ENCODE data around the gene MAPK12. TPM values are rescaled to one million over a fixed set of nuclear protein-coding genes. Genes with fewer than 3 reads are reported as not detected.

Gene MAPK12
- total and polyA plus RNA-seq, 2 donors (not counting 1 experiment from before 2014, with no cell fraction given) = 6.5 to 7.8 TPM

- Histone ChIP-seq H3K27ac (ENCODE audit: low read length in 2 of 2) (no peak overlapping the region), H3K4me1 (ENCODE audit: control insufficient read depth in 2 of 2, insufficient read depth in 2 of 2, low read length in 2 of 2) (no peaks in the 10 kb centered on the region), H3K27me3 (replicated peaks in 1 of 4; ENCODE audit: control extremely low read depth in 1 of 4, control insufficient read depth in 3 of 4, insufficient read depth in 4 of 4, low read length in 3 of 4) (no peaks in the 10 kb centered on the region), H2AFZ (ENCODE audit: insufficient read depth, low read depth, low read length, poor library complexity, severe bottlenecking) (no peak overlapping the region), H4K20me1 (ENCODE audit: control insufficient read depth, insufficient read depth, low read length, poor library complexity, severe bottlenecking) (peaks cover 69% of the 10 kb centered on the region), H3K36me3 (replicated peaks in 1 of 2; ENCODE audit: control extremely low read depth in 1 of 2, control insufficient read depth in 1 of 2, extremely low read depth in 1 of 2, insufficient read depth in 2 of 2, low read length in 1 of 2) (peaks cover 0 to 44% of the 10 kb centered on the region in 2 experiments), H3K9ac (ENCODE audit: low read length) (no peak overlapping the region), H3K4me2 (replicated peaks; ENCODE audit: low read depth, low read length, poor library complexity, severe bottlenecking) (no peak overlapping the region), H3K9me3 (ENCODE audit: control extremely low read depth in 1 of 3, control insufficient read depth in 2 of 3, insufficient read depth in 1 of 3, low read length in 2 of 3) (peaks cover 0 to 5% (median 0%) of the 10 kb centered on the region in 3 donors), H3K79me2 (ENCODE audit: control insufficient read depth, insufficient read depth, low read length) (peaks cover 70% of the 10 kb centered on the region), H3K4me3 (ENCODE audit: control extremely low read depth in 1 of 5, extremely low read depth in 1 of 5, insufficient read depth in 1 of 5, low read depth in 2 of 5, low read length in 4 of 5) (no peak overlapping the region)
- CTCF ChIA-PET = interaction anchor here (1.4 kb wide), 1 partner anchor 84 kb away, joined by 3 read pairs; no protein-coding TSS in a partner anchor
- H3K4me3 Mint-ChIP-seq = no peak overlapping the region
- WGBS (ENCODE audit: insufficient coverage) = 96% methylated on average over 17 of the region's 18 CpGs
- no peaks in the 10 kb centered on the region for H3K27me3 Mint-ChIP-seq
- no peak overlapping the region for H3K27ac Mint-ChIP-seq
- no peak for TF ChIP-seq EZH2 (IDR thresholded peaks at IDR 0.05; ENCODE audit: borderline replicate concordance, insufficient read depth, low read depth, low read length, poor library complexity, severe bottlenecking)
- TF ChIP-seq CTCF (IDR thresholded peaks at IDR 0.05) = no peak
- intact Hi-C loops (cut with micrococcal nuclease) = no loop called here
- peaks cover 10% of the 10 kb centered on the region for H3K4me1 Mint-ChIP-seq
- ATAC-seq (ENCODE audit: low read depth) = no peak
- H3K9me3 Mint-ChIP-seq (ENCODE audit: insufficient read depth) = no peaks in the 10 kb centered on the region
- POLR2A ChIA-PET = no interaction called here
- no peak for DNase-seq
These were observed 28.3 kb downstream of the MAPK12 start for GRCh38 chr22:50233223-50233622.

- 94% methylated on average over 17 of the region's 20 CpGs for WGBS (ENCODE audit: insufficient coverage)
- Mint-ChIP-seq H3K4me1 (peaks cover 9% of the 10 kb centered on the region), H3K27me3 (no peaks in the 10 kb centered on the region), H3K27ac (no peak overlapping the region), H3K4me3 (no peak overlapping the region), H3K9me3 (ENCODE audit: insufficient read depth) (no peaks in the 10 kb centered on the region)
- ChIA-PET POLR2A (no interaction called here), CTCF (interaction anchor here (1.1 to 1.4 kb wide), 4 partner anchors 10 to 84 kb away, joined by 3 to 4 read pairs (median 3); no protein-coding TSS in a partner anchor)
- Histone ChIP-seq H3K36me3 (replicated peaks in 1 of 2; ENCODE audit: control extremely low read depth in 1 of 2, control insufficient read depth in 1 of 2, extremely low read depth in 1 of 2, insufficient read depth in 2 of 2, low read length in 1 of 2) (peaks cover 0 to 44% of the 10 kb centered on the region in 2 experiments), H3K27me3 (replicated peaks in 1 of 4; ENCODE audit: control extremely low read depth in 1 of 4, control insufficient read depth in 3 of 4, insufficient read depth in 4 of 4, low read length in 3 of 4) (no peaks in the 10 kb centered on the region), H3K4me1 (ENCODE audit: control insufficient read depth in 2 of 2, insufficient read depth in 2 of 2, low read length in 2 of 2) (no peaks in the 10 kb centered on the region), H3K4me3 (ENCODE audit: control extremely low read depth in 1 of 5, extremely low read depth in 1 of 5, insufficient read depth in 1 of 5, low read depth in 2 of 5, low read length in 4 of 5) (no peak overlapping the region), H2AFZ (ENCODE audit: insufficient read depth, low read depth, low read length, poor library complexity, severe bottlenecking) (no peak overlapping the region), H3K27ac (ENCODE audit: low read length in 2 of 2) (no peak overlapping the region), H3K9me3 (ENCODE audit: control extremely low read depth in 1 of 3, control insufficient read depth in 2 of 3, insufficient read depth in 1 of 3, low read length in 2 of 3) (peaks cover 0 to 5% (median 0%) of the 10 kb centered on the region in 3 donors), H3K4me2 (replicated peaks; ENCODE audit: low read depth, low read length, poor library complexity, severe bottlenecking) (no peak overlapping the region), H3K9ac (ENCODE audit: low read length) (no peak overlapping the region), H3K79me2 (ENCODE audit: control insufficient read depth, insufficient read depth, low read length) (peaks cover 69% of the 10 kb centered on the region), H4K20me1 (ENCODE audit: control insufficient read depth, insufficient read depth, low read length, poor library complexity, severe bottlenecking) (peaks cover 69% of the 10 kb centered on the region)
- DNase-seq (no peak), ATAC-seq (ENCODE audit: low read depth) (no peak)
- no peak for TF ChIP-seq EZH2 (IDR thresholded peaks at IDR 0.05; ENCODE audit: borderline replicate concordance, insufficient read depth, low read depth, low read length, poor library complexity, severe bottlenecking)
- no peak for TF ChIP-seq CTCF (IDR thresholded peaks at IDR 0.05)
- intact Hi-C loops (cut with micrococcal nuclease) = no loop called here
These were observed 28.9 kb downstream of the MAPK12 start for GRCh38 chr22:50232481-50233151.

All from B cell (primary cell).